HCT116 (cell line): ENCODE measurements around the gene SYCE3. TPM values are rescaled to one million over a fixed set of nuclear protein-coding genes. Genes with fewer than 3 reads are reported as not detected.

ENCODE experiments used
- ATAC-seq: fragments of 200-7000 bp; cut with Tn5 transposase; 2 replicates; pipeline ENCODE4 v1.9.1; 2020; ENCODE audit warnings: mild to moderate bottlenecking, moderate library complexity
- BruUV-seq: library from RNA; stranded (reverse); fragments of 400-500 nt; replicated peaks from 2 replicates; lab custom pipeline; 2021; lab: Mats Ljungman, UMichigan
- CTCF ChIA-PET: fragments of 300-600 bp; sonication (Branson Sonifier 250); formaldehyde crosslinking; loops from one replicate; lab custom pipeline; 2021; ENCODE audit warnings: antibody characterized with exemption; lab: Charles Lee
- POLR2A ChIA-PET: fragments of 300-600, 350-600 bp; sonication (Branson Sonifier 250); formaldehyde crosslinking; loops from one replicate; lab custom pipeline; 2021; ENCODE audit warnings: antibody characterized with exemption; lab: Charles Lee
- RAD21 ChIA-PET, 2 experiments: fragments of 300-600 bp; sonication (Branson Sonifier 250); formaldehyde crosslinking; loops; one replicate each; lab custom pipeline; 2023; ENCODE audit warnings: low total read pairs in 2 of 2; ENCODE audit not compliant: uncharacterized antibody in 2 of 2, unreplicated experiment in 2 of 2, low non-redundant PET in 1 of 2; lab: Charles Lee
- DNase-seq: peaks from one replicate; pipeline ENCODE4 v3.0.0-alpha.2; 2010; ENCODE audit warnings: low read depth, low spot score
- H2AFZ ChIP-seq: fragments of 200-600 bp; shearing (Covaris generic), sonication (generic); 2 replicates; pipeline ENCODE4 v1.6.1; 2017; ENCODE audit warnings: low read depth, mixed run types, mixed read lengths, antibody characterized with exemption, low read length; ENCODE audit not compliant: poor library complexity, severe bottlenecking
- H3K27ac ChIP-seq: 2 replicates; pipeline ENCODE4 v1.5.1; 2012; ENCODE audit warnings: low read depth, low read length
- H3K27me3 ChIP-seq: fragments of 200-600 bp; sonication (generic); 2 replicates; pipeline ENCODE4 v1.6.1; 2016; ENCODE audit warnings: mixed run types, low read length, mixed read lengths; ENCODE audit not compliant: insufficient read depth
- H3K36me3 ChIP-seq, 2 experiments: fragments of 200-500 bp in 1 of 2; fragments of 200-600 bp in 1 of 2; sonication (Bioruptor generic) in 1 of 2; sonication (generic) in 1 of 2; 2 replicates each; pipeline versions ENCODE4 v1.5.1 to v1.6.1; 2014 to 2016; ENCODE audit warnings: low read length in 2 of 2, inconsistent platforms in 1 of 2, mixed read lengths in 1 of 2, mixed run types in 1 of 2; ENCODE audit not compliant: insufficient read depth in 2 of 2, control insufficient read depth in 1 of 2
- H3K4me1 ChIP-seq, 2 experiments: fragments of 200-600 bp in 1 of 2; sonication (generic) in 1 of 2; 2 replicates each; pipeline versions ENCODE4 v1.5.1 to v1.6.1; 2012 to 2017; ENCODE audit warnings: low read length in 2 of 2, inconsistent platforms in 1 of 2, mild to moderate bottlenecking in 1 of 2, mixed read lengths in 1 of 2, mixed run types in 1 of 2, moderate library complexity in 1 of 2; ENCODE audit not compliant: insufficient read depth in 2 of 2, control insufficient read depth in 1 of 2
- H3K4me2 ChIP-seq: fragments of 200-600 bp; sonication (generic); 2 replicates; pipeline ENCODE4 v1.6.1; 2017; ENCODE audit warnings: mixed run types, low read length, mixed read lengths
- H3K4me3 ChIP-seq, 2 experiments: fragments of 200-600 bp in 1 of 2; sonication (generic) in 1 of 2; replicated peaks in 1 of 2; 2 replicates each; pipeline ENCODE4 v1.5.1; 2011 to 2016; ENCODE audit warnings: low read length in 2 of 2, control low read depth in 1 of 2, low read depth in 1 of 2, mild to moderate bottlenecking in 1 of 2, mixed read lengths in 1 of 2, mixed run types in 1 of 2
- H3K79me2 ChIP-seq: fragments of 200-600 bp; sonication (generic); 2 replicates; pipeline ENCODE4 v1.6.1; 2017; ENCODE audit warnings: mild to moderate bottlenecking, mixed run types, low read length, moderate library complexity, mixed read lengths; ENCODE audit not compliant: insufficient read depth
- H3K9ac ChIP-seq: fragments of 200-600 bp; sonication (generic); 2 replicates; pipeline ENCODE4 v1.6.1; 2016; ENCODE audit warnings: low read length, mixed read lengths
- H3K9me2 ChIP-seq: fragments of 200-600 bp; sonication (generic), shearing (Covaris generic); 2 replicates; pipeline ENCODE4 v1.6.1; 2017; ENCODE audit warnings: mixed run types, mild to moderate bottlenecking, moderate library complexity; ENCODE audit not compliant: insufficient read depth
- H3K9me3 ChIP-seq, 2 experiments: fragments of 200-500 bp in 1 of 2; fragments of 200-600 bp in 1 of 2; sonication (Bioruptor generic) in 1 of 2; sonication (generic) in 1 of 2; 2 replicates each; pipeline ENCODE4 v1.6.1; 2014 to 2017; ENCODE audit warnings: low read length in 2 of 2, mixed read lengths in 2 of 2, inconsistent platforms in 1 of 2, low read depth in 1 of 2, mild to moderate bottlenecking in 1 of 2, mixed run types in 1 of 2, moderate library complexity in 1 of 2; ENCODE audit not compliant: control insufficient read depth in 1 of 2, insufficient read depth in 1 of 2
- H4K20me1 ChIP-seq: fragments of 200-600 bp; sonication (generic), shearing (Covaris generic); 2 replicates; pipeline ENCODE4 v1.6.1; 2017; ENCODE audit warnings: mixed run types, mild to moderate bottlenecking, moderate library complexity; ENCODE audit not compliant: insufficient read depth
- CBX3 ChIP-seq: IDR thresholded peaks from 2 replicates; pipeline ENCODE4 v1.6.1; 2012; ENCODE audit warnings: low read depth
- CEBPB ChIP-seq: IDR thresholded peaks from 2 replicates; pipeline ENCODE4 v1.6.1; 2012; ENCODE audit warnings: low read depth
- EGR1 ChIP-seq: IDR thresholded peaks from 2 replicates; pipeline ENCODE4 v1.6.1; 2012; ENCODE audit warnings: low read depth
- EZH2 ChIP-seq: fragments of 200-600 bp; sonication (generic); IDR thresholded peaks from 2 replicates; pipeline ENCODE4 v1.6.1; 2017; ENCODE audit warnings: antibody characterized with exemption, mixed run types
- MAX ChIP-seq: IDR thresholded peaks from 2 replicates; pipeline ENCODE4 v1.6.1; 2012
- POLR2A ChIP-seq: IDR thresholded peaks from 2 replicates; pipeline ENCODE4 v1.7.0; 2011; ENCODE audit warnings: borderline replicate concordance; ENCODE audit not compliant: insufficient read depth, insufficient read length; ENCODE audit errors: extremely low read depth
- POLR2AphosphoS5 ChIP-seq: IDR thresholded peaks from 2 replicates; pipeline ENCODE4 v1.6.1; 2011; ENCODE audit warnings: mild to moderate bottlenecking, low read depth, low read length, moderate library complexity
- RAD21 ChIP-seq: IDR thresholded peaks from 2 replicates; pipeline ENCODE4 v1.6.1; 2012; ENCODE audit warnings: low read depth, mild to moderate bottlenecking
- SIN3A ChIP-seq: IDR thresholded peaks from 2 replicates; pipeline ENCODE4 v1.6.1; 2012; ENCODE audit warnings: low read depth
- SP1 ChIP-seq: IDR thresholded peaks from 2 replicates; pipeline ENCODE4 v1.6.1; 2012; ENCODE audit warnings: low read depth
- SRF ChIP-seq: IDR thresholded peaks from 2 replicates; pipeline ENCODE4 v1.6.1; 2012; ENCODE audit warnings: low read depth
- TCF7L2 ChIP-seq: IDR thresholded peaks from 2 replicates; pipeline ENCODE4 v1.7.0; 2011; ENCODE audit warnings: borderline replicate concordance, inconsistent platforms; ENCODE audit not compliant: insufficient read depth, insufficient read length; ENCODE audit errors: extremely low read depth
- ZFX ChIP-seq: fragments of 450-650 bp; IDR thresholded peaks from 2 replicates; pipeline ENCODE4 v1.6.1; 2017
- intact Hi-C: fragments of 100-400 bp; cut with micrococcal nuclease; formaldehyde crosslinking; loops from 2 replicates; pipeline ENCODE4 v1.10.0; 2022
- total RNA-seq: library from RNA; stranded (reverse); gene quantifications from one replicate; pipeline ENCODE4 v1.2.1, GENCODE V29; 2021; ENCODE audit not compliant: unreplicated experiment
- TF ChIP-seq, protein P1 (sequence below), 3 experiments: fragments of 200-600 bp in 1 of 3; sonication (generic) in 1 of 3; IDR thresholded peaks in 2 of 3; conservative IDR thresholded peaks in 1 of 3; 2 replicates each; pipeline ENCODE4 v1.5.1; 2012 to 2017; ENCODE audit warnings: low read depth in 2 of 3, low read length in 2 of 3, antibody characterized with exemption in 1 of 3, borderline replicate concordance in 1 of 3, control low read depth in 1 of 3, mild to moderate bottlenecking in 1 of 3, mixed read lengths in 1 of 3, mixed run types in 1 of 3, moderate library complexity in 1 of 3; ENCODE audit not compliant: insufficient read depth in 1 of 3
- TF ChIP-seq, protein P2 (sequence below): IDR thresholded peaks from 2 replicates; pipeline ENCODE4 v1.6.1; 2012
- TF ChIP-seq, protein P3 (sequence below): IDR thresholded peaks from 2 replicates; pipeline ENCODE4 v1.6.1; 2011; ENCODE audit warnings: mild to moderate bottlenecking, low read length, moderate library complexity; ENCODE audit not compliant: insufficient replicate concordance; ENCODE audit errors: extremely low read depth

The SYCE3 gene
- total RNA-seq, 1 experiment from 2014 or later, result not detected

GRCh38 chr22:50522806-50523438, 39.8 kb downstream of the SYCE3 start:
- TF ChIP-seq CBX3, result no peak
- TF ChIP-seq SRF, result no peak
- TF ChIP-seq ZFX, result no peak
- no peak for TF ChIP-seq POLR2AphosphoS5
- TF ChIP-seq POLR2A, result no peak
- no peak for TF ChIP-seq SP1
- no peak overlapping the region; the same call in 1 of the 2 replicates for H3K27ac ChIP-seq
- no peak overlapping the region for H3K4me3 ChIP-seq
- no peaks in the 10 kb centered on the region for H4K20me1 ChIP-seq
- ChIA-PET RAD21 (no interaction called here), POLR2A (no interaction called here), CTCF (no interaction called here)
- peaks cover 13 to 38% of the 10 kb centered on the region in 2 experiments; a peak in 3 of 4 replicates for H3K4me1 ChIP-seq
- no peak overlapping the region for H3K9ac ChIP-seq
- intact Hi-C loops, result no loop called here
- H3K36me3 ChIP-seq, result peaks cover 0 to 24% of the 10 kb centered on the region in 2 experiments; a peak in 2 of 4 replicates
- TSS peak; percentile 32 for BruUV-seq
- H3K4me2 ChIP-seq, result no peak overlapping the region
- no peaks in the 10 kb centered on the region for H3K9me3 ChIP-seq
- no peak overlapping the region for H2AFZ ChIP-seq
- no peaks in the 10 kb centered on the region for H3K9me2 ChIP-seq
- H3K27me3 ChIP-seq, result no peaks in the 10 kb centered on the region
- H3K79me2 ChIP-seq, result peaks cover 25% of the 10 kb centered on the region
- ATAC-seq (no peak), DNase-seq (no peak)

GRCh38 chr22:50522208-50522805, 40.4 kb downstream of the SYCE3 start:
- POLR2A ChIA-PET, result no interaction called here
- Histone ChIP-seq H3K9me2 (no peaks in the 10 kb centered on the region), H3K4me3 (no peak overlapping the region), H3K27me3 (no peaks in the 10 kb centered on the region), H3K27ac (no peak overlapping the region), H3K4me1 (peaks cover 9 to 32% of the 10 kb centered on the region in 2 experiments; a peak in 3 of 4 replicates), H4K20me1 (no peaks in the 10 kb centered on the region), H3K36me3 (peaks cover 5 to 25% of the 10 kb centered on the region in 2 experiments; a peak in 3 of 4 replicates), H3K9ac (no peak overlapping the region), H3K9me3 (no peaks in the 10 kb centered on the region), H3K79me2 (peaks cover 31% of the 10 kb centered on the region), H3K4me2 (no peak overlapping the region), H2AFZ (no peak overlapping the region)
- DNase-seq (no peak), ATAC-seq (no peak)
- RAD21 ChIA-PET, result no interaction called here
- BruUV-seq, result no TSS peak
- intact Hi-C loops, result no loop called here
- CTCF ChIA-PET, result no interaction called here
- TF ChIP-seq RAD21 (no peak), ZFX (no peak), TCF7L2 (no peak), SIN3A (no peak), SP1 (no peak), POLR2A (no peak), EZH2 (no peak), CBX3 (no peak), SRF (no peak), EGR1 (no peak), CEBPB (no peak), MAX (no peak)
- TF ChIP-seq, protein P1, sequence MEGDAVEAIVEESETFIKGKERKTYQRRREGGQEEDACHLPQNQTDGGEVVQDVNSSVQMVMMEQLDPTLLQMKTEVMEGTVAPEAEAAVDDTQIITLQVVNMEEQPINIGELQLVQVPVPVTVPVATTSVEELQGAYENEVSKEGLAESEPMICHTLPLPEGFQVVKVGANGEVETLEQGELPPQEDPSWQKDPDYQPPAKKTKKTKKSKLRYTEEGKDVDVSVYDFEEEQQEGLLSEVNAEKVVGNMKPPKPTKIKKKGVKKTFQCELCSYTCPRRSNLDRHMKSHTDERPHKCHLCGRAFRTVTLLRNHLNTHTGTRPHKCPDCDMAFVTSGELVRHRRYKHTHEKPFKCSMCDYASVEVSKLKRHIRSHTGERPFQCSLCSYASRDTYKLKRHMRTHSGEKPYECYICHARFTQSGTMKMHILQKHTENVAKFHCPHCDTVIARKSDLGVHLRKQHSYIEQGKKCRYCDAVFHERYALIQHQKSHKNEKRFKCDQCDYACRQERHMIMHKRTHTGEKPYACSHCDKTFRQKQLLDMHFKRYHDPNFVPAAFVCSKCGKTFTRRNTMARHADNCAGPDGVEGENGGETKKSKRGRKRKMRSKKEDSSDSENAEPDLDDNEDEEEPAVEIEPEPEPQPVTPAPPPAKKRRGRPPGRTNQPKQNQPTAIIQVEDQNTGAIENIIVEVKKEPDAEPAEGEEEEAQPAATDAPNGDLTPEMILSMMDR (IDR thresholded peaks at IDR 0.05 in 2 of 3, conservative IDR thresholded peaks at IDR 0.05 in 1 of 3; ENCODE audit: borderline replicate concordance in 1 of 3, insufficient read depth in 1 of 3, low read depth in 2 of 3, low read length in 2 of 3), result no peak
- TF ChIP-seq, protein P2, sequence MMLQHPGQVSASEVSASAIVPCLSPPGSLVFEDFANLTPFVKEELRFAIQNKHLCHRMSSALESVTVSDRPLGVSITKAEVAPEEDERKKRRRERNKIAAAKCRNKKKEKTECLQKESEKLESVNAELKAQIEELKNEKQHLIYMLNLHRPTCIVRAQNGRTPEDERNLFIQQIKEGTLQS, result no peak
- TF ChIP-seq, protein P3, sequence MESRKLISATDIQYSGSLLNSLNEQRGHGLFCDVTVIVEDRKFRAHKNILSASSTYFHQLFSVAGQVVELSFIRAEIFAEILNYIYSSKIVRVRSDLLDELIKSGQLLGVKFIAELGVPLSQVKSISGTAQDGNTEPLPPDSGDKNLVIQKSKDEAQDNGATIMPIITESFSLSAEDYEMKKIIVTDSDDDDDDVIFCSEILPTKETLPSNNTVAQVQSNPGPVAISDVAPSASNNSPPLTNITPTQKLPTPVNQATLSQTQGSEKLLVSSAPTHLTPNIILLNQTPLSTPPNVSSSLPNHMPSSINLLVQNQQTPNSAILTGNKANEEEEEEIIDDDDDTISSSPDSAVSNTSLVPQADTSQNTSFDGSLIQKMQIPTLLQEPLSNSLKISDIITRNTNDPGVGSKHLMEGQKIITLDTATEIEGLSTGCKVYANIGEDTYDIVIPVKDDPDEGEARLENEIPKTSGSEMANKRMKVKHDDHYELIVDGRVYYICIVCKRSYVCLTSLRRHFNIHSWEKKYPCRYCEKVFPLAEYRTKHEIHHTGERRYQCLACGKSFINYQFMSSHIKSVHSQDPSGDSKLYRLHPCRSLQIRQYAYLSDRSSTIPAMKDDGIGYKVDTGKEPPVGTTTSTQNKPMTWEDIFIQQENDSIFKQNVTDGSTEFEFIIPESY, result no peak
